GM15510 (cell line): ENCODE results near the gene ARHGAP44.

Source experiments
- POLR2A ChIP-seq: IDR thresholded peaks from 3 replicates; pipeline ENCODE4 v1.6.1; 2011; ENCODE audit warnings: borderline replicate concordance; ENCODE audit not compliant: insufficient read length; ENCODE audit errors: extremely low read depth

The ARHGAP44 gene

GRCh38 chr17:12789481-12790248 is at the start of gene ARHGAP44:
TSS of gene ARHGAP44 (plus strand) at chr17:12789498. CDS start at chr17:12789839, 341 bp downstream.
- peak; percentile 50 for TF ChIP-seq POLR2A

GRCh38 chr17:12739500-12739899 is 49.8 kb upstream of the ARHGAP44 start:
- TF ChIP-seq POLR2A = no peak

GRCh38 chr17:12743046-12743445 is 46.3 kb upstream of the ARHGAP44 start:
- no peak for TF ChIP-seq POLR2A

GRCh38 chr17:12744298-12744697 is 45.0 kb upstream of the ARHGAP44 start:
- TF ChIP-seq POLR2A = no peak

GRCh38 chr17:12744786-12745185 is 44.5 kb upstream of the ARHGAP44 start:
- TF ChIP-seq POLR2A = no peak

GRCh38 chr17:12745486-12745885 is 43.8 kb upstream of the ARHGAP44 start:
- TF ChIP-seq POLR2A = no peak

GRCh38 chr17:12756786-12757185 is 32.5 kb upstream of the ARHGAP44 start:
- TF ChIP-seq POLR2A = no peak

GRCh38 chr17:12759090-12759489 is 30.2 kb upstream of the ARHGAP44 start:
- TF ChIP-seq POLR2A = no peak

GRCh38 chr17:12765548-12765947 is 23.8 kb upstream of the ARHGAP44 start:
- no peak for TF ChIP-seq POLR2A

- no peak for TF ChIP-seq POLR2A
Measured at GRCh38 chr17:12768255-12768654, 21.0 kb upstream of the ARHGAP44 start.

GRCh38 chr17:12769981-12770380 is 19.3 kb upstream of the ARHGAP44 start:
- TF ChIP-seq POLR2A = no peak

GRCh38 chr17:12773153-12773552 is 16.1 kb upstream of the ARHGAP44 start:
- TF ChIP-seq POLR2A = no peak

GRCh38 chr17:12789075-12789480 is 220 bp upstream of the ARHGAP44 start:
- TF ChIP-seq POLR2A = no peak

- TF ChIP-seq POLR2A = no peak
Measured at GRCh38 chr17:12790249-12791106, 1.2 kb downstream of the ARHGAP44 start.

GRCh38 chr17:12794919-12795532 is 5.7 kb downstream of the ARHGAP44 start:
- TF ChIP-seq POLR2A = no peak

GRCh38 chr17:12800855-12801365 is 11.6 kb downstream of the ARHGAP44 start:
- TF ChIP-seq POLR2A = no peak

GRCh38 chr17:12806630-12807029 is 17.3 kb downstream of the ARHGAP44 start:
- no peak for TF ChIP-seq POLR2A
